Suprapubic skin (tissue), 4 donors: ENCODE data around the gene NKAIN2. TPM values are rescaled to one million over a fixed set of nuclear protein-coding genes. Genes with fewer than 3 reads are reported as not detected.

ENCODE experiments used
- DNase-seq, 2 donors: peaks; one replicate each; pipeline ENCODE4 v3.0.0-alpha.2; 2019; ENCODE audit warnings: low spot score in 2 of 2
- H3K27ac ChIP-seq: fragments of 200-600 bp; sonication (generic); one replicate; pipeline ENCODE4 v1.5.1; 2019
- H3K27me3 ChIP-seq: fragments of 200-600 bp; sonication (generic); one replicate; pipeline ENCODE4 v1.5.1; 2019
- H3K36me3 ChIP-seq: fragments of 200-600 bp; sonication (generic); one replicate; pipeline ENCODE4 v1.5.1; 2019
- H3K4me1 ChIP-seq: fragments of 200-600 bp; sonication (generic); one replicate; pipeline ENCODE4 v1.5.1; 2019
- H3K4me3 ChIP-seq: fragments of 200-600 bp; sonication (generic); one replicate; pipeline ENCODE4 v1.5.1; 2019; ENCODE audit warnings: mild to moderate bottlenecking
- H3K9me3 ChIP-seq: fragments of 200-600 bp; sonication (generic); one replicate; pipeline ENCODE4 v1.5.1; 2019
- CTCF ChIP-seq, 2 donors: fragments of 200-600 bp in 1 of 2; fragments of 450-650 bp in 1 of 2; sonication (generic) in 1 of 2; IDR thresholded peaks; one replicate each; pipeline ENCODE4 v1.5.1; 2016 to 2019; ENCODE audit warnings: antibody characterized with exemption in 2 of 2, mild to moderate bottlenecking in 1 of 2, moderate library complexity in 1 of 2
- EP300 ChIP-seq: sonication (generic); formaldehyde crosslinking; IDR thresholded peaks from one replicate; pipeline ENCODE4 v1.6.1; 2017; ENCODE audit warnings: antibody characterized with exemption
- POLR2A ChIP-seq, 2 donors: fragments of 450-650 bp; IDR thresholded peaks; one replicate each; pipeline ENCODE4 v1.6.1; 2017; ENCODE audit warnings: antibody characterized with exemption in 2 of 2, mild to moderate bottlenecking in 2 of 2, moderate library complexity in 2 of 2
- POLR2AphosphoS5 ChIP-seq, 3 donors: sonication (generic); formaldehyde crosslinking; IDR thresholded peaks; one replicate each; pipeline ENCODE4 v1.6.1; 2017; ENCODE audit warnings: antibody characterized with exemption in 3 of 3
- WGBS: methylation state at CpG from one replicate; pipeline ENCODE4 v1.1.5; 2018; 5-methylcytosine and 5-hydroxymethylcytosine counted together
- total RNA-seq, 4 donors: library from RNA; depleted of rRNA; stranded (reverse); fragments of >200 nt; gene quantifications; one replicate each; pipeline ENCODE4 v1.1.0, GENCODE V29; 2016

The NKAIN2 gene
- total RNA-seq, 4 donors from 2014 or later, result 0.40 TPM; not detected in 3

GRCh38 chr6:124434421-124434820, 630.8 kb downstream of the NKAIN2 start:
- H3K27ac ChIP-seq, result no peak overlapping the region
- H3K27me3 ChIP-seq, result no peaks in the 10 kb centered on the region
- no peaks in the 10 kb centered on the region for H3K36me3 ChIP-seq
- no peaks in the 10 kb centered on the region for H3K4me1 ChIP-seq
- DNase-seq, result no peak
- no peak overlapping the region for H3K4me3 ChIP-seq
- 76% methylated on average over 2 of the region's 2 CpGs for WGBS
- H3K9me3 ChIP-seq, result no peaks in the 10 kb centered on the region
- TF ChIP-seq POLR2A (IDR thresholded peaks at IDR 0.05), result no peak
- TF ChIP-seq POLR2AphosphoS5 (IDR thresholded peaks at IDR 0.05), result no peak
- TF ChIP-seq CTCF (IDR thresholded peaks at IDR 0.05), result no peak
- TF ChIP-seq EP300, result no peak

- no peak for TF ChIP-seq EP300
- TF ChIP-seq CTCF (IDR thresholded peaks at IDR 0.05), result no peak
- TF ChIP-seq POLR2A (IDR thresholded peaks at IDR 0.05), result no peak
- no peak for TF ChIP-seq POLR2AphosphoS5 (IDR thresholded peaks at IDR 0.05)
- Histone ChIP-seq H3K27me3 (no peaks in the 10 kb centered on the region), H3K4me3 (no peak overlapping the region), H3K27ac (no peak overlapping the region), H3K36me3 (no peaks in the 10 kb centered on the region), H3K9me3 (no peaks in the 10 kb centered on the region), H3K4me1 (no peaks in the 10 kb centered on the region)
- 84% methylated on average over 3 of the region's 3 CpGs for WGBS
- no peak for DNase-seq
These were observed 633.1 kb downstream of the NKAIN2 start for GRCh38 chr6:124436803-124437202.

- 68% methylated on average over 4 of the region's 4 CpGs for WGBS
- Histone ChIP-seq H3K27ac (no peak overlapping the region), H3K27me3 (no peaks in the 10 kb centered on the region), H3K4me3 (no peak overlapping the region), H3K9me3 (no peaks in the 10 kb centered on the region), H3K36me3 (no peaks in the 10 kb centered on the region), H3K4me1 (no peaks in the 10 kb centered on the region)
- DNase-seq, result no peak
- no peak for TF ChIP-seq CTCF (IDR thresholded peaks at IDR 0.05)
- no peak for TF ChIP-seq EP300
- no peak for TF ChIP-seq POLR2AphosphoS5 (IDR thresholded peaks at IDR 0.05)
- TF ChIP-seq POLR2A (IDR thresholded peaks at IDR 0.05), result no peak
These were observed 634.9 kb downstream of the NKAIN2 start for GRCh38 chr6:124438546-124439065.

GRCh38 chr6:124441450-124441849, 637.8 kb downstream of the NKAIN2 start:
- no peaks in the 10 kb centered on the region for H3K27me3 ChIP-seq
- no peak for TF ChIP-seq EP300
- TF ChIP-seq POLR2AphosphoS5 (IDR thresholded peaks at IDR 0.05), result no peak
- no peak for TF ChIP-seq CTCF (IDR thresholded peaks at IDR 0.05)
- no peak for TF ChIP-seq POLR2A (IDR thresholded peaks at IDR 0.05)
- no peak overlapping the region for H3K4me3 ChIP-seq
- H3K27ac ChIP-seq, result no peak overlapping the region
- H3K36me3 ChIP-seq, result no peaks in the 10 kb centered on the region
- no peak for DNase-seq
- no peaks in the 10 kb centered on the region for H3K4me1 ChIP-seq
- 85% methylated on average over 3 of the region's 3 CpGs for WGBS
- no peaks in the 10 kb centered on the region for H3K9me3 ChIP-seq

- Histone ChIP-seq H3K27me3 (no peaks in the 10 kb centered on the region), H3K36me3 (no peaks in the 10 kb centered on the region), H3K9me3 (no peaks in the 10 kb centered on the region), H3K4me3 (no peak overlapping the region), H3K4me1 (no peaks in the 10 kb centered on the region), H3K27ac (no peak overlapping the region)
- WGBS, result 27% methylated on average over 2 of the region's 2 CpGs
- TF ChIP-seq CTCF (IDR thresholded peaks at IDR 0.05), result no peak
- TF ChIP-seq EP300, result no peak
- no peak for TF ChIP-seq POLR2A (IDR thresholded peaks at IDR 0.05)
- no peak for TF ChIP-seq POLR2AphosphoS5 (IDR thresholded peaks at IDR 0.05)
- DNase-seq, result no peak
These were observed 639.9 kb downstream of the NKAIN2 start for GRCh38 chr6:124443541-124443940.
